HCT116 (cell line): ENCODE measurements around the gene TIMP1.

Experiments
- CTCF ChIP-seq, 3 experiments: fragments of 200-600 bp in 1 of 3; sonication (generic) in 1 of 3; IDR thresholded peaks in 2 of 3; conservative IDR thresholded peaks in 1 of 3; 2 replicates each; pipeline ENCODE4 v1.5.1; 2012 to 2017; ENCODE audit warnings: low read depth in 2 of 3, low read length in 2 of 3, antibody characterized with exemption in 1 of 3, borderline replicate concordance in 1 of 3, control low read depth in 1 of 3, mild to moderate bottlenecking in 1 of 3, mixed read lengths in 1 of 3, mixed run types in 1 of 3, moderate library complexity in 1 of 3; ENCODE audit not compliant: insufficient read depth in 1 of 3
- EGR1 ChIP-seq: IDR thresholded peaks from 2 replicates; pipeline ENCODE4 v1.6.1; 2012; ENCODE audit warnings: low read depth
- EZH2 ChIP-seq: fragments of 200-600 bp; sonication (generic); IDR thresholded peaks from 2 replicates; pipeline ENCODE4 v1.6.1; 2017; ENCODE audit warnings: antibody characterized with exemption, mixed run types
- FOSL1 ChIP-seq: IDR thresholded peaks from 2 replicates; pipeline ENCODE4 v1.6.1; 2012; ENCODE audit warnings: low read depth
- POLR2A ChIP-seq: IDR thresholded peaks from 2 replicates; pipeline ENCODE4 v1.7.0; 2011; ENCODE audit warnings: borderline replicate concordance; ENCODE audit not compliant: insufficient read depth, insufficient read length; ENCODE audit errors: extremely low read depth
- SRF ChIP-seq: IDR thresholded peaks from 2 replicates; pipeline ENCODE4 v1.6.1; 2012; ENCODE audit warnings: low read depth
- YY1 ChIP-seq: IDR thresholded peaks from 2 replicates; pipeline ENCODE4 v1.6.1; 2011; ENCODE audit warnings: low read length, low read depth, moderate library complexity, mild to moderate bottlenecking; ENCODE audit not compliant: insufficient replicate concordance; ENCODE audit errors: extremely low read depth

GRCh38 chrX:47577901-47578300, 4.3 kb upstream of the TIMP1 start:
- TF ChIP-seq CTCF (IDR thresholded peaks at IDR 0.05 in 2 of 3, conservative IDR thresholded peaks at IDR 0.05 in 1 of 3; ENCODE audit: borderline replicate concordance in 1 of 3, insufficient read depth in 1 of 3, low read depth in 2 of 3, low read length in 2 of 3) = no peak
- no peak for TF ChIP-seq YY1
- TF ChIP-seq SRF = no peak
- no peak for TF ChIP-seq POLR2A
- no peak for TF ChIP-seq FOSL1
- TF ChIP-seq EGR1 = no peak
- no peak for TF ChIP-seq EZH2
